Spinal cord (tissue), 10 donors: ENCODE measurements around the gene DNAJC22. TPM values are rescaled to one million over a fixed set of nuclear protein-coding genes. Genes with fewer than 3 reads are reported as not detected.

ENCODE experiments used
- DNase-seq, 6 donors: peaks; one replicate each; pipeline versions ENCODE4 v3.0.0 to v3.0.0-alpha.2; 2013 to 2015; ENCODE audit warnings: low spot score in 6 of 6, low read depth in 4 of 6
- H3K27ac ChIP-seq: one replicate; pipeline ENCODE4 v1.5.1; 2013; ENCODE audit warnings: low read depth, low read length, control low read depth
- H3K27me3 ChIP-seq: one replicate; pipeline ENCODE4 v1.6.1; 2013; ENCODE audit warnings: low read length; ENCODE audit not compliant: control insufficient read depth, insufficient read depth
- H3K36me3 ChIP-seq: one replicate; pipeline ENCODE4 v1.6.1; 2013; ENCODE audit warnings: low read length; ENCODE audit not compliant: control insufficient read depth, insufficient read depth
- H3K4me1 ChIP-seq: one replicate; pipeline ENCODE4 v1.6.1; 2013; ENCODE audit warnings: low read length; ENCODE audit not compliant: control insufficient read depth, insufficient read depth
- H3K4me3 ChIP-seq: one replicate; pipeline ENCODE4 v1.5.1; 2013; ENCODE audit warnings: low read depth, low read length, control low read depth
- H3K9me3 ChIP-seq: one replicate; pipeline ENCODE4 v1.6.1; 2013; ENCODE audit warnings: low read length; ENCODE audit not compliant: control insufficient read depth, insufficient read depth
- WGBS: methylation state at CpG from one replicate; pipeline ENCODE4 v1.1.5; 2013; ENCODE audit warnings: missing lambda C conversion rate; ENCODE audit not compliant: insufficient coverage; 5-methylcytosine and 5-hydroxymethylcytosine counted together
- polyA plus RNA-seq, 2 donors: library from polyadenylated mRNA; unstranded; fragments of 120-200 nt; gene quantifications; one replicate each; pipeline ENCODE4 v1.2.1, GENCODE V29; 2013; ENCODE audit not compliant: insufficient read length in 2 of 2
- total RNA-seq, 2 donors: library from RNA; depleted of rRNA in 1 of 2; stranded (reverse); fragments of 120-200 nt in 1 of 2; fragments of >200 nt in 1 of 2; gene quantifications; one replicate each; pipeline versions ENCODE4 v1.2.3 to v1.2.4, GENCODE V29; 2013 to 2014
- donor health status: healthy.

The DNAJC22 gene
- total and polyA plus RNA-seq, 4 donors = 2.2 to 2.8 (median 2.3) TPM

GRCh38 chr12:49355913-49356312 is 9.2 kb downstream of the DNAJC22 start:
- DNase-seq = no peak
- no peak overlapping the region for H3K27ac ChIP-seq
- peaks cover 8% of the 10 kb centered on the region for H3K27me3 ChIP-seq
- H3K4me1 ChIP-seq = no peaks in the 10 kb centered on the region
- no peaks in the 10 kb centered on the region for H3K36me3 ChIP-seq
- no peaks in the 10 kb centered on the region for H3K9me3 ChIP-seq
- no peak overlapping the region for H3K4me3 ChIP-seq
- WGBS = no CpG with 5 or more reads among the region's 10 CpGs

GRCh38 chr12:49357103-49357678 is 10.5 kb downstream of the DNAJC22 start:
- Histone ChIP-seq H3K27me3 (peaks cover 8% of the 10 kb centered on the region), H3K4me1 (no peaks in the 10 kb centered on the region), H3K9me3 (no peaks in the 10 kb centered on the region), H3K4me3 (no peak overlapping the region), H3K36me3 (no peaks in the 10 kb centered on the region), H3K27ac (no peak overlapping the region)
- DNase-seq = peak in 1 of 6 donors; percentile 47
- no CpG with 5 or more reads among the region's 3 CpGs for WGBS

- 13% methylated on average over 3 of the region's 7 CpGs for WGBS
- Histone ChIP-seq H3K4me1 (no peaks in the 10 kb centered on the region), H3K27me3 (peaks cover 8% of the 10 kb centered on the region), H3K36me3 (no peaks in the 10 kb centered on the region), H3K27ac (no peak overlapping the region), H3K4me3 (no peak overlapping the region), H3K9me3 (no peaks in the 10 kb centered on the region)
- DNase-seq = peak in 3 of 6 donors; percentile 58 to 85 (median 84)
These were observed 11.9 kb downstream of the DNAJC22 start for GRCh38 chr12:49358483-49359141.

GRCh38 chr12:49359671-49360070 is 13.0 kb downstream of the DNAJC22 start:
- no peaks in the 10 kb centered on the region for H3K36me3 ChIP-seq
- H3K9me3 ChIP-seq = no peaks in the 10 kb centered on the region
- WGBS = 58% methylated on average over 2 of the region's 7 CpGs
- no peak for DNase-seq
- no peaks in the 10 kb centered on the region for H3K4me1 ChIP-seq
- H3K4me3 ChIP-seq = no peak overlapping the region
- H3K27me3 ChIP-seq = peaks cover 4% of the 10 kb centered on the region
- no peak overlapping the region for H3K27ac ChIP-seq

- Histone ChIP-seq H3K9me3 (no peaks in the 10 kb centered on the region), H3K36me3 (no peaks in the 10 kb centered on the region), H3K4me1 (peaks cover 6% of the 10 kb centered on the region), H3K4me3 (no peak overlapping the region), H3K27ac (no peak overlapping the region), H3K27me3 (peaks cover 2% of the 10 kb centered on the region)
- no CpG with 5 or more reads among the region's 1 CpG for WGBS
- DNase-seq = no peak
These were observed 15.4 kb downstream of the DNAJC22 start for GRCh38 chr12:49362077-49362476.

GRCh38 chr12:49364989-49365388 is 18.3 kb downstream of the DNAJC22 start:
- Histone ChIP-seq H3K27ac (no peak overlapping the region), H3K36me3 (no peaks in the 10 kb centered on the region), H3K4me1 (peaks cover 10% of the 10 kb centered on the region), H3K27me3 (no peaks in the 10 kb centered on the region), H3K9me3 (no peaks in the 10 kb centered on the region), H3K4me3 (no peak overlapping the region)
- no CpG with 5 or more reads among the region's 1 CpG for WGBS
- no peak for DNase-seq

GRCh38 chr12:49365542-49365941 is 18.9 kb downstream of the DNAJC22 start:
- H3K4me1 ChIP-seq = peaks cover 10% of the 10 kb centered on the region
- no peak overlapping the region for H3K4me3 ChIP-seq
- H3K27ac ChIP-seq = no peak overlapping the region
- 73% methylated on average over 3 of the region's 5 CpGs for WGBS
- H3K9me3 ChIP-seq = no peaks in the 10 kb centered on the region
- no peaks in the 10 kb centered on the region for H3K27me3 ChIP-seq
- DNase-seq = no peak
- H3K36me3 ChIP-seq = no peaks in the 10 kb centered on the region

GRCh38 chr12:49366096-49366651 is 19.5 kb downstream of the DNAJC22 start:
- WGBS = 8% methylated on average over 31 of the region's 38 CpGs
- no peaks in the 10 kb centered on the region for H3K27me3 ChIP-seq
- peak overlapping the region; percentile 99 for H3K27ac ChIP-seq
- H3K9me3 ChIP-seq = no peaks in the 10 kb centered on the region
- H3K4me1 ChIP-seq = peaks cover 10% of the 10 kb centered on the region
- no peak for DNase-seq
- peak overlapping the region; percentile 95 for H3K4me3 ChIP-seq
- no peaks in the 10 kb centered on the region for H3K36me3 ChIP-seq

GRCh38 chr12:49366652-49367380 is 20.1 kb downstream of the DNAJC22 start:
- WGBS = under 1% methylated on average over 97 of the region's 97 CpGs

More at GRCh38 chr12:49366652-49367380, 20.1 kb downstream of the DNAJC22 start:
- Histone ChIP-seq H3K27ac (peak overlapping the region; percentile 99), H3K4me3 (peak overlapping the region; percentile 95), H3K4me1 (peaks cover 10% of the 10 kb centered on the region), H3K27me3 (no peaks in the 10 kb centered on the region), H3K9me3 (no peaks in the 10 kb centered on the region), H3K36me3 (no peaks in the 10 kb centered on the region)
- peak; percentile 81 to 98 (median 88) for DNase-seq
